Neuronal stem cell (in vitro differentiated cells): ENCODE results near the gene RASGRP1.

ENCODE experiments used
- DNase-seq: peaks from one replicate; pipeline ENCODE4 v3.0.0-alpha.2; 2013; ENCODE audit warnings: low spot score
- H2AFZ ChIP-seq: one replicate; pipeline ENCODE4 v1.6.1; 2013; ENCODE audit warnings: mild to moderate bottlenecking, low read length, inconsistent platforms
- H2AK5ac ChIP-seq: 2 replicates; pipeline ENCODE4 v1.6.1; 2013; ENCODE audit warnings: low read depth, mild to moderate bottlenecking, inconsistent platforms, low read length, moderate library complexity, mixed read lengths
- H2BK120ac ChIP-seq: 2 replicates; pipeline ENCODE4 v1.6.1; 2013; ENCODE audit warnings: low read depth, mild to moderate bottlenecking, inconsistent platforms, low read length, moderate library complexity, mixed read lengths
- H2BK12ac ChIP-seq: one replicate; pipeline ENCODE4 v1.6.1; 2013; ENCODE audit warnings: low read length, inconsistent platforms
- H2BK15ac ChIP-seq: 2 replicates; pipeline ENCODE4 v1.6.1; 2013; ENCODE audit warnings: mild to moderate bottlenecking, low read length, inconsistent platforms, mixed read lengths
- H2BK5ac ChIP-seq: one replicate; pipeline ENCODE4 v1.6.1; 2013; ENCODE audit warnings: inconsistent platforms, mild to moderate bottlenecking, low read length, moderate library complexity
- H3K14ac ChIP-seq: one replicate; pipeline ENCODE4 v1.6.1; 2013; ENCODE audit warnings: low read length, inconsistent platforms
- H3K18ac ChIP-seq: 2 replicates; pipeline ENCODE4 v1.6.1; 2013; ENCODE audit warnings: low read length, inconsistent platforms
- H3K23ac ChIP-seq: 2 replicates; pipeline ENCODE4 v1.6.1; 2013; ENCODE audit warnings: low read depth, mild to moderate bottlenecking, mixed read lengths, low read length, inconsistent platforms; ENCODE audit not compliant: poor library complexity
- H3K27ac ChIP-seq: replicated peaks from 3 replicates; pipeline ENCODE4 v1.5.1; 2013; ENCODE audit warnings: low read length, inconsistent platforms
- H3K27me3 ChIP-seq, 3 experiments: 2 replicates each; pipeline ENCODE4 v1.6.1; 2013; ENCODE audit warnings: low read length in 3 of 3, mild to moderate bottlenecking in 2 of 3, inconsistent platforms in 1 of 3, low read depth in 1 of 3, mixed read lengths in 1 of 3, moderate library complexity in 1 of 3; ENCODE audit not compliant: control insufficient read depth in 3 of 3, insufficient read depth in 3 of 3
- H3K36me3 ChIP-seq, 2 donors: replicated peaks in 1 of 2; 2 replicates each; pipeline ENCODE4 v1.6.1; 2013; ENCODE audit warnings: low read length in 2 of 2; ENCODE audit not compliant: control insufficient read depth in 2 of 2, insufficient read depth in 2 of 2
- H3K4ac ChIP-seq: 2 replicates; pipeline ENCODE4 v1.6.1; 2013; ENCODE audit warnings: inconsistent platforms, mild to moderate bottlenecking, low read length, moderate library complexity
- H3K4me1 ChIP-seq, 2 donors: 1 replicate in 1 of 2; 2 replicates in 1 of 2; pipeline ENCODE4 v1.6.1; 2013; ENCODE audit warnings: low read length in 2 of 2, low read depth in 1 of 2; ENCODE audit not compliant: control insufficient read depth in 2 of 2, insufficient read depth in 1 of 2
- H3K4me2 ChIP-seq: one replicate; pipeline ENCODE4 v1.6.1; 2013; ENCODE audit warnings: mild to moderate bottlenecking, low read length, inconsistent platforms; ENCODE audit not compliant: insufficient read depth, poor library complexity, severe bottlenecking
- H3K4me3 ChIP-seq, 2 donors: 2 replicates each; pipeline ENCODE4 v1.5.1; 2013; ENCODE audit warnings: low read length in 2 of 2, mild to moderate bottlenecking in 2 of 2, inconsistent platforms in 1 of 2, moderate library complexity in 1 of 2
- H3K79me1 ChIP-seq: one replicate; pipeline ENCODE4 v1.6.1; 2013; ENCODE audit warnings: low read depth, mild to moderate bottlenecking, inconsistent platforms, low read length, moderate library complexity
- H3K9ac ChIP-seq: one replicate; pipeline ENCODE4 v1.6.1; 2013; ENCODE audit warnings: mild to moderate bottlenecking, low read depth, low read length, inconsistent platforms; ENCODE audit not compliant: poor library complexity
- H3K9me3 ChIP-seq, 2 donors: replicated peaks in 1 of 2; 2 replicates each; pipeline versions ENCODE3 to v1.6.1; 2013; ENCODE audit warnings: low read length in 2 of 2, mild to moderate bottlenecking in 2 of 2, inconsistent platforms in 1 of 2, low read depth in 1 of 2, mixed read lengths in 1 of 2, moderate library complexity in 1 of 2; ENCODE audit not compliant: control insufficient read depth in 2 of 2, insufficient read depth in 1 of 2
- H4K8ac ChIP-seq: one replicate; pipeline ENCODE4 v1.6.1; 2013; ENCODE audit warnings: low read depth, mild to moderate bottlenecking, inconsistent platforms, low read length, moderate library complexity
- H4K91ac ChIP-seq: one replicate; pipeline ENCODE4 v1.6.1; 2013; ENCODE audit warnings: low read length, low read depth, mild to moderate bottlenecking, inconsistent platforms; ENCODE audit not compliant: poor library complexity
- WGBS, 2 donors: extraction: QIAGEN DNeasy Blood & Tissue Kit; methylation state at CpG; one replicate each; pipeline ENCODE4 v1.1.7; 2013; ENCODE audit warnings: missing lambda C conversion rate in 2 of 2, mixed read lengths in 1 of 2; ENCODE audit not compliant: insufficient read length in 2 of 2, insufficient replicate concordance in 1 of 2; ENCODE audit errors: extremely low coverage in 2 of 2; 5-methylcytosine and 5-hydroxymethylcytosine counted together

RASGRP1 gene

GRCh38 chr15:38545179-38545578 lies 19.4 kb downstream of the RASGRP1 start:
- H3K18ac ChIP-seq, result no peak overlapping the region
- no peak overlapping the region for H3K9ac ChIP-seq
- no peak for DNase-seq
- no CpG with 5 or more reads among the region's 2 CpGs for WGBS, 2 donors
- no peak overlapping the region for H3K4ac ChIP-seq
- H3K27me3 ChIP-seq, result no peaks in the 10 kb centered on the region
- H3K23ac ChIP-seq, result no peak overlapping the region
- H3K4me2 ChIP-seq, result no peak overlapping the region
- no peak overlapping the region for H4K8ac ChIP-seq
- no peak overlapping the region for H3K27ac ChIP-seq
- H2BK15ac ChIP-seq, result no peak overlapping the region
- H3K4me1 ChIP-seq, result no peaks in the 10 kb centered on the region
- no peak overlapping the region for H2AFZ ChIP-seq
- H2BK5ac ChIP-seq, result no peak overlapping the region
- H3K4me3 ChIP-seq, result no peak overlapping the region
- no peak overlapping the region for H2AK5ac ChIP-seq
- H2BK120ac ChIP-seq, result no peak overlapping the region
- no peak overlapping the region for H3K14ac ChIP-seq
- H4K91ac ChIP-seq, result no peak overlapping the region
- H3K36me3 ChIP-seq, result no peaks in the 10 kb centered on the region
- no peaks in the 10 kb centered on the region for H3K9me3 ChIP-seq
- no peaks in the 10 kb centered on the region for H3K79me1 ChIP-seq
- H2BK12ac ChIP-seq, result no peak overlapping the region

- Histone ChIP-seq H3K23ac (no peak overlapping the region), H3K4me1 (no peaks in the 10 kb centered on the region), H3K9me3 (no peaks in the 10 kb centered on the region), H3K18ac (no peak overlapping the region), H3K27ac (no peak overlapping the region), H3K4me2 (no peak overlapping the region), H3K27me3 (no peaks in the 10 kb centered on the region), H3K36me3 (no peaks in the 10 kb centered on the region), H2BK5ac (no peak overlapping the region), H2BK12ac (no peak overlapping the region), H3K9ac (no peak overlapping the region), H3K4me3 (no peak overlapping the region), H2AFZ (no peak overlapping the region), H2BK15ac (no peak overlapping the region), H4K8ac (no peak overlapping the region), H4K91ac (no peak overlapping the region), H3K79me1 (no peaks in the 10 kb centered on the region), H2BK120ac (no peak overlapping the region), H3K4ac (no peak overlapping the region), H2AK5ac (no peak overlapping the region), H3K14ac (no peak overlapping the region)
- DNase-seq, result no peak
- no CpG with 5 or more reads among the region's 7 CpGs for WGBS, 2 donors
Observed at GRCh38 chr15:38541026-38541425, 23.6 kb downstream of the RASGRP1 start.

- Histone ChIP-seq H3K23ac (no peak overlapping the region), H3K27me3 (no peaks in the 10 kb centered on the region), H3K27ac (no peak overlapping the region), H4K91ac (no peak overlapping the region), H3K4ac (no peak overlapping the region), H2BK15ac (no peak overlapping the region), H2AK5ac (no peak overlapping the region), H2AFZ (no peak overlapping the region), H4K8ac (no peak overlapping the region), H3K36me3 (no peaks in the 10 kb centered on the region), H2BK5ac (no peak overlapping the region), H3K14ac (no peak overlapping the region), H3K18ac (no peak overlapping the region), H3K4me3 (no peak overlapping the region), H3K4me2 (no peak overlapping the region), H3K9ac (no peak overlapping the region), H3K9me3 (no peaks in the 10 kb centered on the region), H2BK12ac (no peak overlapping the region), H3K4me1 (no peaks in the 10 kb centered on the region), H2BK120ac (no peak overlapping the region), H3K79me1 (no peaks in the 10 kb centered on the region)
- no CpG with 5 or more reads among the region's 1 CpG for WGBS, 2 donors
- no peak for DNase-seq
Observed at GRCh38 chr15:38540510-38540909, 24.1 kb downstream of the RASGRP1 start.

- Histone ChIP-seq H2AFZ (no peak overlapping the region), H3K27me3 (no peaks in the 10 kb centered on the region)
Observed at GRCh38 chr15:38539008-38539343, 25.6 kb downstream of the RASGRP1 start.

More at GRCh38 chr15:38539008-38539343, 25.6 kb downstream of the RASGRP1 start:
- H3K18ac ChIP-seq, result no peak overlapping the region
- no peak for DNase-seq
- no peak overlapping the region for H3K14ac ChIP-seq
- no peak overlapping the region for H2BK12ac ChIP-seq
- H3K4ac ChIP-seq, result no peak overlapping the region
- H2BK5ac ChIP-seq, result no peak overlapping the region
- H4K91ac ChIP-seq, result no peak overlapping the region
- no peaks in the 10 kb centered on the region for H3K36me3 ChIP-seq
- H3K27ac ChIP-seq, result no peak overlapping the region
- H3K9me3 ChIP-seq, result no peaks in the 10 kb centered on the region
- no peak overlapping the region for H3K4me2 ChIP-seq
- H3K4me1 ChIP-seq, result no peaks in the 10 kb centered on the region
- H2BK15ac ChIP-seq, result no peak overlapping the region
- no peak overlapping the region for H4K8ac ChIP-seq
- H2BK120ac ChIP-seq, result no peak overlapping the region
- H3K79me1 ChIP-seq, result no peaks in the 10 kb centered on the region
- H2AK5ac ChIP-seq, result no peak overlapping the region
- H3K9ac ChIP-seq, result no peak overlapping the region
- H3K23ac ChIP-seq, result no peak overlapping the region
- no peak overlapping the region for H3K4me3 ChIP-seq
